HG03095 (cell line): Measurements from ENCODE around the gene TMEM242.
A peak's percentile ranks its signal among the peaks of the same experiment; 100 is the strongest.
"Not testable (repeated sequence)": the region's sequence is repeated elsewhere in the genome, so short reads cannot be mapped to it uniquely, and the experiment has no call there.

Experiments used
- ATAC-seq: cut with Tn5 transposase; IDR thresholded peaks from one replicate; pipeline ENCODE4 v1.9.1; 2021; ENCODE audit warnings: moderate library complexity; ENCODE audit not compliant: unreplicated experiment

Gene TMEM242

GRCh38 chr6:157325069-157325805, 1.9 kb upstream of the TMEM242 start:
- ATAC-seq, result no peak

DNA sequence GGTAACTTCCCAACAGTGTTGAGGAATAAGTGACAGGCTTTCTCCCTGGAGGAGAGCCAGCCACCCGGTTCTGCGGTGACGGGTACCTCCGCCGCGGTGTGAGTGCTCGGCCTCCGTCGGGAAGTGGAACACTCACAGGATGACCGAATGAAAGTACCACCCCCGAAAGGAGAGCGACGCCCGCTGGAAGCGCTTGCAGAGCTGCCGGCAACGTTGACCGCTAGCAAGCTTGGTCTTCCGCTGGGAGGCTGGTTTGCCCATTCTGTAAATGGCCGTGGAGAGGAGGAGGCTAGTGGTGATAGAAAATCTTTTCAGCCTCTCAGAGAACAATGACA, 614 bp upstream of the TMEM242 start:
- peak; percentile 29 for ATAC-seq

- ATAC-seq, result no peak
These were observed 496 bp downstream of the TMEM242 start for GRCh38 chr6:157322792-157323254.

DNA sequence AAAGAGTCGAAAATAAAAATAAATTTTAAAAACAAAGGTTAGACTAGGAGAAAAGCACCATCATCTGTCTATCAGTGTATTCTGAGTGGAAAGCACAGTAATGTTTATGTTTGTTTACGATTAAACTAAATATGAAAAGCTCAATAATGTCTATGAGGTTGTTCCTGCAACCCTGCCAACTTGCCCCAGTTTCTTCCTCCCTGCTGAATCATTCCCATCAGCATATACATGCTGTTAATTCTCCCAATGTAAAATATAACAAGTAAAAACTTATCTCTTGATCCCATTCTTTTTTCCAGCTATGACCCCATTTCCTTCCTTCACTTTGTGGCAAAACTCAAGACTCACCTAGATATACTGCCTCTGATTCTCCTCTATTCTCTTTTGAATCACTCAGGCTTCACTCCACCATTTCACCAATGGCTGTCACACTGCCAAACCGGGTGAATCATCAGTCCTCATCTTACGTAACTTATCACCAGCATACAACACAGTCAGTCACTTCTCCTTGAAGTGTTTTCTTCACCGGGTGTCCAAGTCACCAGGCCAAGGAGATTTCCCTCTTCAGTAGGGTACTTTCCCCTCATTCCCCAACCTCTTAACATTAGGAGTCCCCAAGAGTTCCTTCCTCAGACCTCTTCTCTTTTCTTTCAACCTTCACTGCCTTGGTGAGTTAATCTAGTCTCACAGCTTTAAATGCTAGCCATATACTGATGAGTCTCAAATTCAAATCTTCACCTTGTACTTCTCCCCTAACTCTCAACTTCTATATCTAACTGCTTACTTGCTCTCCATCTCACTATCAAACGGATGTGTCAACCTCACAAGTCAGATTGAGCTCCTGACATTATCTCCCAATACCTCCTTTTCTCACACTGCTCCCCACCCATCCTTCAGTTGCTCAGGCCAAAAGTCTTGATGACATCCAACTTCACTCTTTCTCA, 6.2 kb downstream of the TMEM242 start:
- ATAC-seq, result no peak

DNA sequence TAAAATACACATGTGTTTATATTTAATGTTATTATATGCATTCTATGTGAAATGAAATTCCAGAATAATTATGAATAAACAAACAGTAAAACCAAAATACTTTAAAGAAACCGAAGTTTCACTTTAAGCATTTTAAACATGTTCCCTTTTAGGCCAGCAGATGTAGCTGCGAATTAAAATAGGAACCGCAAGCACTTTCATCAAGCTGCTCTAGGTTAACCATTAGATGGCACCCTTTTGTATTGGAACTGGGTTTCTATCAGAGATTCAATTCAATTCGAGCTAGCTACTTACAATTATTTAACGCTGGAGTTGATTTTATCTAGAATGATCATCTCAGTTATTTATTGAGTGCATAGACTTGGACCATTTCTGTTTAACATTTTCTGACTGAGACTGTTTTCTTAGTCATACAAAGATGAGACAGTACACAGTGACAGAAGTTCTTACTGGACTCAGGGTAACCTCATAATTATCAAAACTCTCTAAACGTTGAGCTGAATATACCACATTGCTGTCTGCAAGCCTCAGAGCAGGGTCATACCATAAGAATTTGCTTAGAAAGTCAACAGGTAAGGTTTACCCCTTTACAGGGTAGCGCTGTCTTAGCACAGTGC, 8.5 kb downstream of the TMEM242 start:
- no peak for ATAC-seq

DNA sequence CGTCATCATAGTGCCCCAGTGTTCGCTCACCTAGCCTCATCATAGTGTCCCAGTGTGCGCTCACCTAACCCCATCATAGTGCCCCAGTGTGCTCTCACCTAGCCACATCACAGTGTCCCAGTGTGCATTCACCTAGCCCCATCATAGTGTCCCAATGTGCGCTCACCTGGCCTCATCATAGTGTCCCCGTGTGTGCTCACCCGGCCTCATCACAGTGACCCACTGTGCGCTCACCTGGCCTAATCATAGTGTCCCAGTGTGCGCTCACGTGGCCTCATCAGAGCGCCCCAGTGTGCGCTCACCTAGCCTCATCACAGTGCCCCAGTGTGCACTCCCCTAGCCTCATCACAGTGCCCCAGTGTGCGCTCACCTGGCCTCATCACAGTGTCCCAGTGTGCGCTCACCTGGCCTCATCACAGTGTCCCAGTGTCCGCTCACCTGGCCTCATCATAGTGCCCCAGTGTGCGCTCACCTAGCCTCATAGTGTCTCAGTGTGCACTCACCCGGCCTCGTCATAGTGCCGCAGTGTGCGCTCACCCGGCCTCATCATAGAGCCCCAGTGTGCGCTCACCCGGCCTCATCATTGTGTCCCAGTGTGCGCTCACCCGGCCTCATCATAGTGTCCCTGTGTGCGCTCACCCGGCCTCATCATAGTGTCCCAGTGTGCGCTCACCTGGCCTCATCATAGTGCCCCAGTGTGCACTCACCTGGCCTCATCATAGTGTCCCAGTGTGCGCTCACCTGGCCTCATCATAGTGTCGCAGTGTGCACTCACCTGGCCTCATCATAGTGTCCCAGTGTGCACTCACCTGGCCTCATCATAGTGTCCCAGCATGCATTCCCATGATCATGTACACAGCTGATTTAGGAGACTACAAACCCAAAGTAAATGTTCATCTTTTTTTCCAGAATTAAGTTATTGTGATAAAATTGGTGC, 9.5 kb downstream of the TMEM242 start:
- ATAC-seq, result no peak

DNA sequence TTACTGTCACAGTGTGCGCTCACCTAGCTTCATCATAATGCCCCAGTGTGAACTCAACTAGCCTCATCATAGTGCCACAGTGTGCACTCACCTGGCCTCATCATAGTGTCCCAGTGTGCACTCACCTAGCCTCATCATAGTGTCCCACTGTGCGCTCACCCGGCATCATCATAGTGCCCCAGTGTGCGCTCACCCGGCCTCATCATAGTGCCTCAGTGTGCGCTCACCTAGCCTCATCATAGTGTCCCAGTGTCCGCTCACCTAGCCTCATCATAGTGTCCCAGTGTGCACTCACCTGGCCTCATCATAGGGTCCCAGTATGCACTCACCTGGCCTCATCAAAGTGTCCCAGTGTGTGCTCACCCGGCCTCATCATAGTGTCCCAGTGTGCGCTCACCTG, 10.6 kb downstream of the TMEM242 start:
- no peak for ATAC-seq

DNA sequence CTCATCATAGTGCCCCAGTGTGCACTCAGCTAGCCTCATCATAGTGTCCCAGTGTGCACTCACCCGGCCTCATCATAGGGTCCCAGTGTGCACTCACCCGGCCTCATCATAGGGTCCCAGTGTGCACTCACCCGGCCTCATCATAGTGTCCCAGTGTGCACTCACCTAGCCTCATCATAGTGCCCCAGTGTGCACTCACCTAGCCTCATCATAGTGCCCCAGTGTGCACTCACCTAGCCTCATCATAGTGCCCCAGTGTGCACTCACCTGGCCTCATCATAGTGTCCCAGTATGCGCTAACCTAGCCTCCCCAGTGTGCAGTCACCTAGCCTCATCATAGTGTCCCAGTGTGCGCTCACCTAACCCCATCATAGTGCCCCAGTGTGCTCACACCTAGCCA, 12.6 kb downstream of the TMEM242 start:
- ATAC-seq, result not testable (repeated sequence)

DNA sequence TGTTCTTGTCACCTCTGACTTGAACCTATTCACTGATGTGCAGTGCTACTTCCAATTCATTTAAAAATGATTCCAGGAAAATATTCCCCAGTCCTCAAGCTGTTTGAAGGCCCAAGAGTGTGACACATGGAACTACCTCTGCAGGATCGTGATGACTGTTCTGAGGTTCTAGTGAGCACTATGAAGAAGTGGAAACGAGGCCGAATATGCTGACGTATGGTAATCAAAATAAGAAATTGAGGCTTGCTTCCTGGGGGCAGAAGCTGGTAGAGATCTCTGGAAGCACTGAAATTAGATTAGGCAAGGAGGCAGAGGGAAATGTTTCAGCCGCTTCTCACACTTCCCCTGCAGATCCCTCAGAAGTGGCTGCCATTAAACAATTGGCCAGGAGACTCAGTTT, 15.7 kb downstream of the TMEM242 start:
- ATAC-seq, result no peak

DNA sequence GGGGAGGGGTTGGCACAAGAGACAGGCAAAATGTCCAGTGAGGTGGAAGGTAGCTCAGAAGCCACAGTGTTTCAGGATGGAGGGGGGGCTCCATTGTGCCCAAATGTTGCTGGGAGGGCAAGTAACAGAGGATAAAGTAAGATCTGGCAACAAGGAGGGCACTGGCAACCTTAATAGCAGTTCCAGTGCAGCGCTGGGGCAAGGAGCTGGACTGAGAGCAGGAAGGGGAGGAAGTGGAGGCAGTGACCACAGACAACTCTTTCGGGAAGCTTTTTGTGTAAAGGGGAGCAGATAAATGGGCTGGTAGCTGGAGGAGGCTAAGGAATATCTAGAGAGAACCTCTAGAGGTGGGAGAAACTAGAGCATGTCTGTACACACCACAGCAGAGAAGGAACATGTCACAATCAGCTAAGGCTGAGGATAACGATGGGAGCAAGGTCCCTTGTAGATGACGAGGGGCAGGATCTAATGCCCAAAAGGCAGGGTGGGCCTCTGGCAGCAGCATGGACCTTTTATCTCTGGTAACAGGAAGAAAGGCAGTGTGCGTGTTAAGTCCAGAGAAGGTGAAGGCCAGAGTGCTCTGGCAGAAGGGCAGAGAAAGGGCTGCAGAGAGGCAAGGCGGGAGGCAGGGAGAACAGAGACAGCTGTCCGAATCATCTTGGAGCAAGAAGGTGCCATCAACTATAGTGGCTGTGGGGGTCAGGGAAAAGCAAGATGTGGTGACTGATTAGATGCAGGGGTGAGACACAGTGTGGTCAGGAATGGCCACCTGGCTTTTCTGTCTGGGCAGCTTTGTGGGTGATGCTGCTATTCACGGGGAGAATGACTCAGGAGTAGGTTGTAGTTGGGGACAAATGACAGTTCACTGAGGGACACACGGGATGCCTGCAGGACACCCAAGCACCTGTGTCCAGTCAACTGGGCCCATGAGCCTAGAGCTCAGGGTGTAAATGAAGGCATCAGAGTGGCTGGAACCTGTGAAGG, 17.4 kb downstream of the TMEM242 start:
- ATAC-seq, result no peak

DNA sequence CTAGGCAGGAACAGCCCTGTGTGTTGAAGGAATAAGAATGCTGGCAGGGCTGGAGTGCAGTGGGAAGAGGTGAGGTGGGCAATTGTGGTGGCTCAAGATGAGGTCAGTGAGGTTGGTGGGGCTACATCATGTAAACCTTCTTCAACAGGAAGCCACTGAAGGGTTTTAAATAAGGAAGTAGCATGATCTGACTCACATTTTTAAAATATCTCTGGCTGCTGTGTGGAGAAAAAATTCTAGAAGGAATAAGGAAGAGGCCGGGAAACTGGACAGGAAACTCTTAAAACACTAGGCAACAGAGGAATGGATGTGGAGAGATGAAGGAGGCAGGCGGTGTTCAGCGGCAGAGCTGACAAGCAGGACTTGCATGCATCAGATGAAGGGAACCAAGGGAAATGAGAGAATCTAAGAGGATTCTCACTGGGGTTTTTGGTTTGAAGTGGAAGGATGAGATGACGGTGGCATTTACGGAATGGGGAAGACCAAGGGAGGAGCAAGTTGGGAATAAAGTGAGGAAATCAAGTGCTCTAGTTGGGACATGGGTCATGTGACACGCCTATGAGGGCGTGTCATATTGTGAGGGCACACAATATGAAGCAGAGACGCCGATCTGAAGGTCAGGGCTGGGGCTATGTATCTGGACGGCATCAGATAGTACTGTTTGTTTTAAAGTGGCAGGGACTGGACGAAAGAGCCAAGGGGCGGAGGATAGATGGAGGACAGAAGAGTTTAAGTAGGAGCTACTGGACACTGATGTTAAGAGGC, 18.2 kb downstream of the TMEM242 start:
- ATAC-seq, result no peak

- ATAC-seq, result no peak
These were observed 20.6 kb downstream of the TMEM242 start for GRCh38 chr6:157302736-157303135.

- ATAC-seq, result no peak
These were observed 22.9 kb downstream of the TMEM242 start for GRCh38 chr6:157300436-157300835.

DNA sequence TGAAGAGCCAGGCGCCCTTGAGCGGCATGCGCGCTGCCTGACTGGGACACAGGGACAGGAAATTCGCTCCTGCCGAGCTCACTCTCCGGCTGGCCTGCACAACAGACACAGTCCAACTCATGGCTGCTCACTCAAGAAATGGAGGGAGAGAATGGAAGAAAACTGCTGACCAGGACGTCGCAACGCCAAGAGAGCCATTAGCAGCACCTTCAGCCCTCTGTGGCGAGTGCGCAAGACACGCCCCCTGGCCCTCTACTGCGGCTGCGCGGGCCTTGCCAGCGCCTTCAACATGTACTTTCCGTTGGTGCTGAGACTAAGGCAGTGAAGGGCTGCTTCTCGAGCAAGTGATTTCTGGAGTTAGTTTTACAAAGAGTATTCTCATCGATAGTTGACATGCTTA, 23.3 kb downstream of the TMEM242 start:
- no peak for ATAC-seq

GRCh38 chr6:157298216-157298724, 25.0 kb downstream of the TMEM242 start:
- ATAC-seq, result no peak

DNA sequence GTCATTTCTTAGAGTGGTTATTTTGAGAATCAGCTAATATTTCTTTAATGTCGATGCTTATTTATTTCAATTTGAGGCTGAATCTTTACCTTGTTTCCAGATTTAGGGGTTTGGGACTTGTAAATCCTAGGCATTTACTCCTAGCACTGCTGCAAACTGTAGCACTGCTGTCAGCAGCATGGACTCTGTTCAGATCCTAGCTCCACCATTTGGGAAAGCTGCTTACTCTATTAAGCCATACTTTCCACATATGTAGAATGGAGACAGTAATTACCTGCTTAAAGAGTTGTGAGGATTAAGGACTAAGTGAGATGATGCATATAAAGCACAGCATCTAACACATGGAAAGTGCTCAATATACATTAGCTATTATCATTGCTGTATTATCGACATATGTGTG, 28.7 kb downstream of the TMEM242 start:
- no peak for ATAC-seq

DNA sequence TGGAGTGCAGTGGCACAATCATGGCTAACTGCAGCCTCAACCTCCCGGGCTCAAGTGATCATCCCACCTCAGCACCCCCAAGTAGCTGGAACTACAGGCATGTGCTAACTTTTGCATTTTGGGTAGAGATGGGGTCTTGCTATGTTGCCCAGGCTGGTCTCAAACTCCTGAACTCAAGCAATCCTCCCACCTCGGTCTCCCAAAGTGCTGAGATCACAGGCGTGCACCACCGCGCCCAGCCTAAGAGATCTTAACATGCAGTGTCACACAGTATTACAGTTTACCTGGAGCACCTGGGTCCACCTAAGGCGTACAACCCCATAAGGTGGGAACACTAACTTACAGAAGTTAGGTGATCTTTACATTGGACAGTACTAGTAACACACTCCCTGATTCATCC, 29.5 kb downstream of the TMEM242 start:
- no peak for ATAC-seq

DNA sequence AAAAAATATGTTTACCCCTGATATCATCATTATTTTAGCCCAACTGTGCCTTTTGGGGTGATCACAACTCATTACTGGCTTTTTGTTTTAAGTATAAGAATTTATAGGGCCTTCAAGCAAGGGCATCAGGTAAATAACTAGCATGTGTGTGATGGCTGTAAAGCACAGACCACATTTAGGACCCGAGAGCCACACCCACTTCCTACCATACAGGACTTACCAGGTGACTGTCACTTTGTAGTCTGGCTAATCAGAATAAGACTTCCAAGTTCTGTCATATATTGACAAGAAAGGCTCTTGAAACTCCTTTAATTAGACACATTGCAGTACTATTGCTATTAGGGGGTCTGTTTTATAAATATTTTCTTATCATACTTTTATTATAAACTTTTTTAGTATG, 31.1 kb downstream of the TMEM242 start:
- ATAC-seq, result no peak
